ENCODE measurements around the gene TTLL9.
"Not testable (repeated sequence)": the region's sequence is repeated elsewhere in the genome, so short reads cannot be mapped to it uniquely, and the experiment has no call there.

Gene TTLL9

DNA sequence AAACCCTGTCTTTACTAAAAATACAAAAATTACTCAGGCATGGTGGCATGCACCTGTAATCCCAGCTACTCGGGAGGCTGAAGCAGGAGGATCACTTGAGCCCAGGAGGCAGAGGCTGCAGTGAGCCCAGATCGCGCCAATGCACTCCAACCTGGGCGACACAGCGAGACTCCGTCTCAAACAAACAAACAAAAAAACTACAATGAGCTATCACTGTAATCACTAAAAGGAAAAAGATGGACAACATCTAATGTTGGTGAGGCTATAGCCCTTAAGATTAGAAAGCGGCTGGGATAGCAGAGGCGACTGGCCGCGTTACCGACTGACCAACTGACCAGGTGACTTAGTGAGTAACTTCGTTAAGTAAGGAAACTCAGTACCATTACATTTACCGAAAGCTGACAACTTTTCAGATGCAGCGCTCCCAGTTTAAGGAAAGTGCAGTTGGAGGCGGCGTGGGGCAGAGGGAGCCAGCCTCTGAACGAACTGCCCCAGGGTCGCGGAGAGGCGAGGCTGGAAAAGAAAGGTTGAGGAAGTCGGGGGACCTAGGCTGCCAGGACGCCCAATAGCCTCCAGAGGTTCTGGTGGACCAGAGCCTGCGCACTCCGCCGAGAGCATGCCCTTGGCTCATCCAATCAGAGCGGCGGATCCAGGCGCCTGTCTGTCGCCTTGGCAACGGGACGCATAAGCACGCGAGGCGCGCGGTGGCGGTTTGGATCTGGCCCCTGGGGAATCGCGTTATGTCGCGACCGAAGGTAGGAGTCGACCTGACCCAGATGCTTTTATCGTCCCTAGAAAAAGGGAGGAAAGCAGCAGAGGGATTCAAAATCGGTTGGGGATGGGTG, 8.9 kb downstream of the TTLL9 start:
- peak; percentile 94 for DNase-seq (ENCODE audit: low spot score)

DNA sequence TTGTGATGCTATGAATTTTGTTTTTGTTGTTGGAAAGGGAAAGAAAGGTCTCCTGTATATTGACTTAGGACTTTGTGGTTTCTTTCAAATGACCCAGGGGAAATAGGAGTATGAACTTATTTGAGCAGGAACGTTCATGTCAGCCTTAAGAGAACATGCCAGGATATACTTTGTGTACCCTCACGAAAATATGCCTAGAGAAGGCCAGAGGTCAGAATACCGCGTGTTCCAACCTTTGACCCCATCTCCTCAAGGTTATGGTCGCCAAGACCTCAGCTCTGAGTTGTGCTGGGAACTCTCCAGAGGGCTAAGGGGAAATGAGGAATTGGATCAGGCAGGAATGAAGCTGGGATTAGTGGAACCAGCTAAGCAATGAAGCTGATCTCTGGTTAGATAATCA, 11.5 kb downstream of the TTLL9 start:
- no peak for DNase-seq (ENCODE audit: low spot score)

DNA sequence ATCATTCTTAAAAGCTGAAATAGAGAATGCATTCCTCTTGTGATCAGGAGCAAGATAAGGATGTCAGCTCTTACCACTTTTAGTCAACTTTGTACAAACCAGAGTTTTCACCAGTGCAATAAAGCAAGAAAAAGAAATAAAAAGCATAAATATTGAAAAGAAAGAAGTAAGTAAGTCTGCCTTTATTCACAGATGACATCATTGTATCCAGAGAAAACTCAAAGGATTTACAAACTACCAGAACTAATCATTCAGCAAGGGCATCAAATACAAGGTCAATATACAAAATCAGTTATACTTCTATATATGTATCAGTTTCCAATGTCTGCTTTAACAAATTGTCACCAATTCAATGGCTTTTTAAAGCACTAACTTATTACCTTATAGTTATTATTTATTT, 13.4 kb downstream of the TTLL9 start:
- no peak for DNase-seq (ENCODE audit: low spot score)

DNA sequence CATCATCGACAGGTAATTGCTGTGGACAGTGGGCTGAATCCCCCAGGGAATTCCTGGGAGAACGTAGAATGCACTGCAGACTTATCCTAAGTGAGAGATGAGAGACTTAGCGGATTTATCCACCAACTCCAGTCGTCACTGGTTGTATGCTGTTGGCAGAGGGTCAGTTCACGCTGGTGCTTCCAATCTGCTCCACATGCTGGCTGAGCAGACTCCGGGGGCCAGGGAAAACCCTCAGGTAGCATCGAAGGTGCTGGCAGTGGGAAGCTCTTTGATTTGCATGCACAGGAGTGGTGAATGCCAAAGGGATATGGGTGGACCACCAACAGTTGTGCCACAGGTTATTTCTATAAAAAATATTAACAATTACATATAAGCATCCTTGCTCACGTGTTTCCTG, 20.2 kb downstream of the TTLL9 start:
- no peak for DNase-seq (ENCODE audit: low spot score)

DNA sequence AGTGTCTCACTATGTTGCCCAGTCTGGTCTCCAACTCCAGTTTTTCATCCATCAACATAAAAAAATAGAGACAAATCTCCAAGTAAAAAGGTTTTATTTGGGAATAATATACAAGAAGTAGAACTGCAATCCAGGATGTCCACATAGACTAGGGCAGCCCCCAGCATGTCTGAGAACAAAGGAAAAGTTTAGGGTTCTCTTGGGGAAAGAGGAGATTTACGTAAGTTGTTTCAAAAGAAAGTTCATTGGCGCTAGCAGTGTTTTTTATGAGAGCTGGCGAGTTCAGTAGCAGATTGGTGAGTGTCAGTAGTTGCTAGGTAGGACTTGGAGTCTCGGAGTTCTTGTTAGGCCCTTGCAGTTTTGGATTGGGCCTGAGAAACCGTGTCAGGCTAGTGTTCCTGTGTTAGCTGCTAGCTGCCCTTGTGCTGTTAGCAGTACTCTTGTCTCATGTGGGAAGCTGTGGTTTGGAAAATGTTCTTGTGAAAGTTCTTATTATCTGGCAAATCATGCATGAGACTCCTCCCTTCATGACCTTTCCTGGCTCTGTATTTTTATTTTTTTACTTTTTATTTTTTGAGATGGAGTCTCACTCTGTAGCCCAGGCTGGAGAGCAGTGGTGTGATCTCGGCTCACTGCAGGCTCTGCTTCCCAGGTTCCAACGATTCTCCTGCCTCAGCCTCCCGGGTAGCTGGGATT, 24.7 kb downstream of the TTLL9 start:
- DNase-seq (ENCODE audit: low spot score) = no peak

DNA sequence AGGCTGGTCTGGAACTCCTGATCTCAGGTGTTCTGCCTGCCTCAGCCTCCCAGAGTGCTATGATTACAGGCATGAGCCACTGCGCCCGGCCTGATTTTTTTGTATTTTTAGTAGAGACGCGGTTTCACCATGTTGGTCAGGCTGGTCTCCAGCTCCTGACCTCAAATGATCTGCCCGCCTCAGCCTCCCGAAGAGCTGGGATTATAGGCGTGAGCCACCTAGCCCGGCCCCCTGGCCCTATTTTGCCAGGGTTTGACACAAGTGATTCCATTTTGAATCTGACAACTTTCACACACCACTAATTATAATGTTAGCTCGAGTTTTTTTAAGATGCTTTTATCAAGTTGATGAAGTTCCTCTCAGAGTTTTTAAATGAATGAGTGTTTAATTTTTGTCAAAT, 25.6 kb downstream of the TTLL9 start:
- no peak for DNase-seq (ENCODE audit: low spot score)

DNA sequence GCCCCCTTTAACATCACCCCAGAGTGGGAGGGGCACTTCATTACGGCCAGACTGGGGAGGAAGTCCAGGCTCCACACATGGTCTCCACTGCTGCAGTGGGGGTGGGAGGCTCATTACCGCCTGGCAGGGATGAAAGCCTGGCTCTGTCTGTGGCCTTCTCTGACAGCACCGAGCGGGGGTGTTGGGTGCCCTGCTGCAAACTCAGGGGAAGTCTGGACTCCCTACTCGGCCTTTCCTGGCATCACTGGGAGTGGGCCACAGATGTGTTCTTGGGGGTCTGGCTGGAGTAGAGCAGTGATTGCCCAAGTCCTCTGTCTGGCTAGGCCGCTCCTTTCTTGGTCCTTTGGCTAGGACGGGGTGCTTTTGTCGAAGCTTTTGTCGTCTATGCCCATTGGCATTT, 27.1 kb downstream of the TTLL9 start:
- DNase-seq (ENCODE audit: low spot score) = no peak

DNA sequence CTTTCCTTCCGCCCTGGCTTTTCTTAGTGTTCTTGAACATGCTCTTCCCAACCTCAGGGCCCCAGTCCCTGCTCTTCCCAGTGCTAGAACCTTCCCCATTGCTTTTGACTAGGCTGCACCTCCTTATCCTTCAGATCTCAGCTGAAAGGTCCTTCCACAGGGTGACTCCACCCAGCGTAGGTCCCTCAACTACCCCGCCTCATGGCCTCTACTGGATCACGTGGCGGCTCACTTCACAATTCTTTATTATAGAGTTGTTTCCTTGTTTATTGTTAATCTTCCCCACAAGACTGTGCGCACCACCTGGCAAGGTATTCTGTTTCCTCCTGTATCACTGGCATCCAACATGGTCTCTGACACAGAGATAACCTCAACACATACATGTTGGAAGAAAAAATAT, 31.2 kb downstream of the TTLL9 start:
- DNase-seq (ENCODE audit: low spot score) = no peak

DNA sequence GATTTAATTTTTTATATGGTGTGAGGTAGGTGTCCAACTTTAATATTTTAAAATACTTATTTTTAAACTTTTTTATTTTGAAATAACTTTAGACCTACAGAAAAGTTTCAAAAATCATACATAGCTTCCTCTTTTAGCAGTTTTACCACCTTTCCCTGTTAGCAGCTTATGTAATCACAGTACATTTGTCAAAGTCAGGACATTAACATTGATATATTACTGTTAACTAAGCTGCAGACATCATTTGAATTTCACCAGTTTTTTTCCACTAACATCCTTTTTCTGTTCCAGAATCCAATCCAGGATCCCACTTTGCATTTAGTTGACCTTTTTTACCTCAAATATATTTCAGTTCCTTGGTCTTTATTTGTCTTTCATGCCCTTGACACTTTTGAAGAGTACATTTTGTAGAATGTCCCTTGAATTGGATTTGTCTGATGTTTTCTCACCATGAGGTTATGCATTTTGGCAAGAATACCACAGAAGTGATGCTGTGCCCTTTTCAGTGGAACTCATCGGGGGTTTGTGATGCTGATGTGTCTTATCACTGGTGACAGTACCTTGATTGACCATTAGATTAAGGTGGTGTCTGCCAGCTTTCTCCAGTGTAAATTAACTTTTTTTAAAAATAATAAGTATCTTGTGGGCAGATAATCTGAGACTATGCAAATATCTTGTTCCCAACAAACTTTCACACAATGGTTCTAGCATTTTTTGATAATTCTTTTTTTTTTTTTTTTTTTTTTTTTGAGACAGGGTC, 33.4 kb downstream of the TTLL9 start:
- DNase-seq (ENCODE audit: low spot score) = no peak

DNA sequence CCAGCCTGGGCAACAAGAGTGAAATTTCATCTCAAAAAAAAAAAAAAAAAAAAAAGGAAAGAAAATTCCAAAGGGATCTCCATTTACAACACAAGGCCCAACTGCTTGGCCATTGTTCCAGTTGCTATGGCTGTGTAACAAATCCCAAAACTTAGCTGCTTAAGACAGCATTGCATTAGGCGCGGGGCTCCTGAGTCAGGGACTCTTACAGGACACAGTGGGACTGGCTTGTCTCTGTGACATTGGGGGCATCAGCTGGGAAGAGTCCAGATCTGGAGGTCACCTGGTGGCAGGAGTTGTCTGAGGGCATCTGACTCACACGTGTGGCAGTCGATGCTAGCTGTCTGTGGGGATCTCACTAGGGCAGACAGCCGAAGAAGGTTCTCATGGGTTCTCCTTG, 35.6 kb downstream of the TTLL9 start:
- no peak for DNase-seq (ENCODE audit: low spot score)

DNA sequence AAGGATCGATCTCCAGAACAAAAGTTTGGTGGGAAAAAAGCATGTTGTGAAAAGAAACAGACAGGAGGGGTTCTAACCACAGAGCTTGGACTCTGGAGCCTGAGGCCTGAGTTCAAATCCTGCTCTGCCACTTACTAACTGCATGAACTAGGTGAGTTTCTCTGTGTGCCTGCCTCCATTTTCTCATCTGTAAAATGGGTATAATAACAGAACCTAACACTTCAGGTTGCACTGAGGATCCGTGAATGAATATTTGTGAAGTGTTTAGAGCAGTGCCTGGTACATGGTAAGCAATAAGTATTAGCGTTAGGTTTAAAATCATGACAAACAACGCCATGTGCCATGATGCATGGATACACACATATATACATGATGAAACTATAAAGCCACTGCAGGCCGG, 36.6 kb downstream of the TTLL9 start:
- DNase-seq (ENCODE audit: low spot score) = no peak

DNA sequence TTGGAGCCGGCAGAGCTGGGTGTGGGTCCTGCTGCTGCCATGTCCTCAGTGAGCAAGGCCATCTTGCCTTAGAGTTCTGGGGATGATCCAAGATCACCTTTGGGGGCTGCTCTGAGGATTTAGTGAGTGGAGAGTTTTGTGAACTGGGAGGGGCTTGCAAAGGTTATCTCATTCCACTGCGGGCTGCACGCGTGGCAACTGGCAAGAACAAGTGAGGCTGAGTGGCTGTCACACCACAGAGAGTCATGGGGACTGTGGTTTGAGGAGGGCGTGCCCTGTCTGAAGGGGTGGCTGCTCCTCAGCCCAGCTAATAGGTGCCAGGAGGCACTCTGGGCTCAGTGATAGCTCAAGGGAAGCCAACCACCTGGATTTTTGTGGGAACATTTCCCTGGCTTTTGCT, 37.6 kb downstream of the TTLL9 start:
- DNase-seq (ENCODE audit: low spot score) = no peak

DNA sequence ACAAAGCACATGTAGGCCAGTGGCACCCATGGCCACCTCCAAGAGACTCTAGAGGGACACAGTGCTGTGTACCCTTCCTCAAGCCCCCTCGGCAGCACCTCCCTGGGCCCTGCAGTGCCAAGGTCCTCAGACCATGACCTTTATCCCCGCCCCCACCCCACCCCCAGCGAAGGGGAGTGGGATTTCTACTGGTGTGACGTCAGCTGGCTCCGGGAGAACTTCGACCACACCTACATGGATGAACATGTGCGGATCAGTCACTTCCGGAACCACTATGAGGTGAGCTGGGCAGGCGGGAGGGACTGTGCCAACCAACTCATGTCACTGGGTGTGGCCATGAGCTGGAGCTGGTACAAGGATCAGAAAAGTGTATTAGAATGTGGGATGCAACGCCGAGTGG, 38.0 kb downstream of the TTLL9 start:
- DNase-seq (ENCODE audit: low spot score) = no peak

DNA sequence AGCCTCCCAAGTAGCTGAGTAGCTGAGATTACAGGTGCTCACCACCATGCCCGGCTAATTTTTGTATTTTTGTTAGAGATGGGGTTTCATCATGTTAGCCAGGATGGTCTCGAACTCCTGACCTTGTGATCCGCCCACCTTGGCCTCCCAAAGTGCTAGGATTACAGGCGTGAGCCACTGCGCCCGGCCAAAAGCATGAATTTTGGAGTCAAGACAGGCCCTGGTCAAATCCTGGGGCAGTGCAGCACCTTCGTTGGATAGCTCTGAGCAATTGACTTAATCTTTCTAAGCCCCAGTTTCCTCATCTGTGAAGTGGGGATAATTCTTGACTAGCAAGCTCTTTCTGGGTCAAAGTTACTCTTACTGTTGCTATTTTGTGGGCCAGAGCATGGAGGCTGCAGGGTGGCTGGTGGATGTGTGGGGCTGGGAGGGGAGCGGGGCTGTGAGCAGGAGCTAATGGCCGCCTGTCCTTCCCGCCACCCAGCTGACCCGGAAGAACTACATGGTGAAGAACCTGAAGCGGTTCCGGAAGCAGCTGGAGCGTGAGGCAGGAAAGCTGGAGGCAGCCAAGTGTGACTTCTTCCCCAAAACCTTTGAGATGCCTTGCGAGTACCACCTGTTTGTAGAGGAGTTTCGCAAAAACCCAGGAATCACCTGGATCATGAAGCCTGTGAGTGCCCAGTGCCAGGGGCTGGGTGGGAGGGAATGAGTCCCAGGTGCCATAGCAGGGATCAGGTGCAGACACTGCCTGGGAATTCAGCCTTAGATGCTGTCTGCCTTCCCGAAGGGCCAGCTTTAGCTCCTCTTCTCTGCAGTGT, 39.0 kb downstream of the TTLL9 start:
- no peak for DNase-seq (ENCODE audit: low spot score)

DNA sequence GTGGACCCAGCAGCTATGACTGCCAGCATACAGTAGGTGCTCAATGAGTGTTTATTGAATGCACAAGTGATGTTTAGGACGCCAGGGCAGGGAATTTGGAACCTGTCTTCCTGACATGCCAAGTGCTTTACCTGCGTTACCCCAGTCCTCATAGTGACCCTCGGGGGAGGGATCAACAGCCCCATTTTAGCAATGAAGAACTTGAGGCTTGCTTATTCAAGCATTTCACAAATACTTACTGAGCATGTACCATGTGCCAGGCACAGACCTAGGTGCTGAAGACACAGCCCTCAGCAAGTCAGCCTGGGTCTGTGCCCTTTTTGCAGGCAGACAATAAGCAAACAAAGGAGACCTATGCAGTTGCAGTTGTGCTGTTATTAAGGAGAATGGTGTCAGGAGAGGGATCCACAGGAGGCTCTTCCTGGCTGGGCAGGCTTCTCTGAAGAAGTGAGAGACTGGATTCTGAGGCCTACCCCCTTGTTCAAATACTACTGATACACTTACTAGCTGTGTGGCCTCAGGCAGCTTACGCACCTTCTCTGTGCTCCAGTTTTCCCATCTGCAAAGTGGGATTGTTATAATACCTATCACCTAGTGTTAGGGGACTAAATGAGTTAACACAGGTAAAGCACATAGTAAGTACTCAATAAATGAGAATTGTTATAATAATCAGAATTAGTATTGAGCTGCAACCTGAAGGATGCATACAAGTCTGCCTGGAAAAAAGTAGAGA, 39.8 kb downstream of the TTLL9 start:
- DNase-seq (ENCODE audit: low spot score) = no peak

DNA sequence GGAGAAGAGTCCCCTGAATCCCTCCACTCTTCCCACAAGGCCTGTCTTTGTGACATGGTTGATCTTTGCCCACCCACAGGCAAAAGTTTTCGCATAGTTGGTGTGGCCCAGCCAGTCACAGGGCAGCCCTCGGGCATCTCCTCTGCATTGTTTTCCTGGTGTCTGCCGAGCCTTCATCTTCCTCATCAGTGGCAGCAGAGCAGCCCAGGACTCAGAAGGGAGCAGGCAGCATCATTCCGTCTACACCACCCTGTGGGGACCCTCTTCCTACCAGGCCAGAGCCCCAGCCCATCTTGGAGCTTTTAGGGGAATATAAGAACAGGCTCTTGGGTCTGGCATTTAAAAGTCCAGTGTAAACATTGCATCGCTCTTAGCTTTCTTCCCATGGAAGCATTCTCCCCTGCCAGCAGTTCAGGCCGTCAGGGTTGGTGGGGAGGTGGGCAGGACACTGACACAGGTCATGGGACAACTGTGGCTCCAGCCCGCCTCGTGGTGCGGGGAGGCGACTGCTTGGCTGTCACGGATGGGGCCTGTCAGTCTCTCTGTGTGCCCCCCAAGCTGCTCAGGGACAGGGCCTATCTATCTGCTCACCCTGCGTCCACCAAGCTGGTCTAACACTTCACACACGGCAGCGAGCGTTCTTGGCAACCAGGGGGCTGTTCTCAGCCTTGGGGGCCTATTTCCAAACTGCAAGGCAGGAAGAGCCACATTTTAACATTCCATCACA, 43.2 kb downstream of the TTLL9 start:
- DNase-seq (ENCODE audit: low spot score) = no peak

DNA sequence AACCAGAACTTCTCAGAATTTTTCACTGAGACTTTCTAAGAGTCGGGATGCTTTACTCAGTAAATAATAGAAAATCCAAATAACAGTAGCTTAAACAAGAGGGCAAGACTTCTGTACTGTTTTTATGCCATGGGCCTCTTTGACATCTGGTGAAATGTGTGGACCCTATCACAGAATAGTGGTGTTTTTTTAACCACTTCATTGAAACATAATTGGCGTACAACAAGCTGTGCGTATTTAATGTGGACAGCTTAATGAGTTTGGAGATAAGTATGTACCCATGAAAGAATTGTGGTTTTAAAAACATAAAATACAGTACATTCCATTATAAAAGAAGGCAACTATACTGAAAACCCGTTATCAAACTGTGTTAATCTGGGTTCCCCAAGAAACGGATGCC, 43.7 kb downstream of the TTLL9 start:
- no peak for DNase-seq (ENCODE audit: low spot score)

DNA sequence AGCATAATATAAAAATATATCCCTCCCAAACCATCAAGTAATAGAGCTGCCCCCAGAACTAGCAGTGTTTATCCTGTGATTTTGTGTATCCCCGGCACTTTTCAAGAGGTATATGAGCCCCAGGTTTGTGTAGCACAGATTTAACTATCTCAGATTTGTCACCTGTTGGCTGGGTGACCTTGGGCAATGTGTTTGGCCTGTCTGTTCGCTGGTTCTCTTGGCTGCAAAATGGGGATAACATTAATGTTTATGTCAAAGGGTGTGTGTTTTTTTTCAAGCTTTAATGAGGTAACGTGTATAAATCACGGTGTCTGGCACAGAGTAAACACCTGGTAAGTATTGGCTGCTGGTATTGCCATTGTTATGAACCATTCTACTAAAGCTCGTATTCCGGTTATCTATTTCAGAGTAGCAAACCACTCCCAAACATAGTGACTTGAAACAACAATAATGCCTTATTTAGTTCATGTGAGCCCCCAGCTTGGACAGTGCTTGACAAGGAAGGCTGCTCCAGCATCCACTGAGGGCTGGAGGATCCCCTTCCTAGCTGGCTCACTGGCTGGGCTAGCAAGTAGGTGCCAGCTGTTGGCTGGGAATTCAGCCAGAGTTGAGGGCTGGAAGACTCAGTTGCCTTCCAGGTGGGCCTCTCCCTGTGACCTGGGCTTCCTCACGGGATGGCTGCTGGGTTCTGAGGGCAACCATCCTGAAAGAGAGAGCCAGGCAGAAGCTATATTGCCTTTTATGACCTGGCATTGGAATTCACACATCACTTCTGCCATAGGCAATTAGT, 45.3 kb downstream of the TTLL9 start:
- no peak for DNase-seq (ENCODE audit: low spot score)

DNA sequence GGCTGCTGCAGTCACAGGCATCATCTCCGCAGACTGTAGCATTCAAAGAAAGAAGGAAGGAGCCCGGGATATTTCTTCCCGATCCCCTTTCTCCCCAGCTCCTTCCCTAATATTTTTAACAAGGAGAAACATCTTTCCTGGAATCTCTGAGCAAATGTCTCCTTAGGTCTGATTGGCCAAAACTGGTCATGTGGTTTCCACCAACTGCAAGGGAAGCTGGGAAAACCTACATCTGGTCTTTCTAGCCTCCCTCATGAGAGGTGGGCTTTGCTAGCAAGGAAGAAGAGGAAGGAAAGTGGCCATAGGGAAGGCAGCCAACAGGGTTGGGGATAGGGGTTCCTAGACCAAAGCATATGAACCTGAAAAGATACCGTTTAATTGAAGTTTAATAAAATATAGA, 46.3 kb downstream of the TTLL9 start:
- DNase-seq (ENCODE audit: low spot score) = no peak

DNA sequence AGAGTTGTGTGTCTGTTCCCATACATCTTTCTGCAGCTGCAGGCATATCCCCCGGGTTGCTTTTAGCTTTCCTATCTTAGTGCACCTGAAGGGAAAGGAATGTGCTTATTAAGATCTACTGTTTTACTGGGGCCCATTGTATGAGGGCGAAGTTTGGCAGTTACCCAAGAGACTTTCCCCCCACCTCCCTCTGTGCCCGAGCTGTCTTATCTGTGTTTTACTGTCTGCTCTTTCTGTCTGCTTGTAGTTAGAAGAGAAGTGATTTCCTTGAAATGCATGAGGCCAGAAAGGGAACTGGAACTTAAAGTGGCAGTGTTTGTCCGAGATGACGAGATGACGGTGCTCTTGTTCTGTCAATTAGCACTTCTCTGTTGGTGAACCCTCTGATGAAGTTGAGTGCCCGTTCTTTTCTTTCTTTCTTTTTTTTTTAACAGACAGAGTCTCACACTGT, 47.6 kb downstream of the TTLL9 start:
- not testable (repeated sequence) for DNase-seq (ENCODE audit: low spot score)

All from kidney capillary endothelial cell (primary cell).